Measurements from ENCODE around the gene CDH8. TPM values are rescaled to one million over a fixed set of nuclear protein-coding genes. Genes with fewer than 3 reads are reported as not detected.

Gene CDH8
- total RNA-seq, 1 donor from 2014 or later = 8.0 TPM

GRCh38 chr16:62058412-62058811 is 22.2 kb upstream of the CDH8 start:
- Mint-ChIP-seq H3K9me3 (no peaks in the 10 kb centered on the region), H3K27ac (no peak overlapping the region), H3K4me3 (no peak overlapping the region), H3K36me3 (no peaks in the 10 kb centered on the region), H3K27me3 (peaks cover 29% of the 10 kb centered on the region), H3K4me1 (ENCODE audit: unreplicated experiment) (no peaks in the 10 kb centered on the region)
- no peak for DNase-seq (ENCODE audit: extremely low spot score, unreplicated experiment)
- TF ChIP-seq CTCF (conservative IDR thresholded peaks at IDR 0.05) = no peak

DNA sequence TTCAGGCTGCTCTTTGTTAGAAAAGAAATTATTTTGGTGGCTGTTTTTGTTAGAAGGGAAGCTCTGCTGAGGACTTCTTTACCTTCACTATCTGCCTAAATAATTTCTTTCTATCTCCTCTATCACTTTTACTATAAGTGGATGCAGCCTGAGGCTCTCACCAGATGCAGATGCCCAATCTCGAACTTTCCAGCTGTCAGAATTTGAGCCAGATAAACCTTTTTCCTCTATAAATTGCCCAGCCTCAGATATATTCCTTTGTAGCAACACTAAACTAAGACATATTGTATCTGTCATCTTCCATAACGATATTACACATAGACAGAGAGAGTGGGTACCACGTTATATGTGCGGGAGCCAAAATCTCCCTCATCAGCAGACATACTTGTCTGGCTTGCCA is 15.7 kb upstream of the CDH8 start:
- peaks cover 24% of the 10 kb centered on the region for H3K27me3 Mint-ChIP-seq
- TF ChIP-seq CTCF (conservative IDR thresholded peaks at IDR 0.05) = no peak

GRCh38 chr16:62050793-62051192 is 14.6 kb upstream of the CDH8 start:
- no peaks in the 10 kb centered on the region for H3K9me3 Mint-ChIP-seq
- peaks cover 21% of the 10 kb centered on the region for H3K27me3 Mint-ChIP-seq
- no peak for DNase-seq (ENCODE audit: extremely low spot score, unreplicated experiment)
- no peak overlapping the region for H3K4me3 Mint-ChIP-seq
- no peak overlapping the region for H3K27ac Mint-ChIP-seq
- no peak for TF ChIP-seq CTCF (conservative IDR thresholded peaks at IDR 0.05)
- H3K4me1 Mint-ChIP-seq (ENCODE audit: unreplicated experiment) = peaks cover 6% of the 10 kb centered on the region
- H3K36me3 Mint-ChIP-seq = no peaks in the 10 kb centered on the region

More for the DNA sequence above, 15.7 kb upstream of the CDH8 start:
- Mint-ChIP-seq H3K36me3 (no peaks in the 10 kb centered on the region), H3K27ac (no peak overlapping the region), H3K9me3 (no peaks in the 10 kb centered on the region), H3K4me1 (ENCODE audit: unreplicated experiment) (peaks cover 6% of the 10 kb centered on the region), H3K4me3 (no peak overlapping the region)
- DNase-seq (ENCODE audit: extremely low spot score, unreplicated experiment) = no peak

GRCh38 chr16:62046801-62047200 is 10.6 kb upstream of the CDH8 start:
- Mint-ChIP-seq H3K4me3 (no peak overlapping the region), H3K4me1 (ENCODE audit: unreplicated experiment) (peaks cover 6% of the 10 kb centered on the region), H3K27me3 (peaks cover 20% of the 10 kb centered on the region), H3K9me3 (no peaks in the 10 kb centered on the region), H3K36me3 (no peaks in the 10 kb centered on the region), H3K27ac (no peak overlapping the region)
- DNase-seq (ENCODE audit: extremely low spot score, unreplicated experiment) = no peak
- no peak for TF ChIP-seq CTCF (conservative IDR thresholded peaks at IDR 0.05)

DNA sequence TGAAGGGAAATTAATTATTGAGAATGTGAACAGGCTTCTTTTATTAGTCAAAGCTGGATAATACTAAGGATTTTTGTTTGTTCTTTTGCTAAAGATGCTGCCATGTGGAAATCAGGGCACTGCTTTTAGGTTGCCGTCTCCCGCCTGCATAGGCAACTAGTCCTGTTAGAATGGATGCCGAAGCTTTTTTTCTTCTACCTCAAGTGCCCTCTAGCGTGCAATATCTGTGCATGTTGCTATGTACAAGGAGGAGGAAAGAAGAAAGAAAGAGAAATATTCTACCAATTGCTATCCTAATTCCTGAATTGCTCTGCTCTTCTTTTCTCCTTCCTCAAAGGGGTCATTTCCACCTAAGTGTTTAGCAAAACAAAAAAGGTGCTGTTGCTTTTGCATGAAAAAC is 5.2 kb upstream of the CDH8 start:
- Mint-ChIP-seq H3K4me1 (ENCODE audit: unreplicated experiment) (peaks cover 5% of the 10 kb centered on the region), H3K36me3 (no peaks in the 10 kb centered on the region), H3K27ac (no peak overlapping the region), H3K9me3 (no peaks in the 10 kb centered on the region), H3K27me3 (peaks cover 59% of the 10 kb centered on the region), H3K4me3 (no peak overlapping the region)
- peak; percentile 77 for TF ChIP-seq CTCF (conservative IDR thresholded peaks at IDR 0.05)
- no peak for DNase-seq (ENCODE audit: extremely low spot score, unreplicated experiment)

DNA sequence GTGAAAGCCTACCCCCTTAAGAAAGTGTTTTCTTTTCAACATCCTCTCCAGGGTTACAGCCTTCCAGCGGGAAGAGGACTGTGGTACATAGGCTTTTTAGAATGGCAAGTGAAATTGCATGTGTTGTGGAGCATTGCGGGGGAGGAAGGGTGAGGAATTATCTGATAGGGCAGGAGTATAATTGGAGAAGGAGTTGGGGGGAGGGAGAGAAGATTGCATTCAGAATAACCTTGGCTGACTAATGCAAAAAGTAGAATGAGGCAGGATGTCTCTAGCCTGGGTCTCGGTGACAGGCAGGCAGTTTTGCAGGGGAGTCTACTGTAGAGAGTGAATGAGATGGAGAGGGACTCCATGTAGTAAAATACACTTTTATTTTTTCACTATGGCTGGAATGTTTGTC is 2.4 kb upstream of the CDH8 start:
- Mint-ChIP-seq H3K4me1 (ENCODE audit: unreplicated experiment) (peaks cover 15% of the 10 kb centered on the region), H3K36me3 (no peaks in the 10 kb centered on the region), H3K27ac (no peak overlapping the region), H3K4me3 (no peak overlapping the region), H3K27me3 (peaks cover 74% of the 10 kb centered on the region), H3K9me3 (no peaks in the 10 kb centered on the region)
- no peak for TF ChIP-seq CTCF (conservative IDR thresholded peaks at IDR 0.05)
- no peak for DNase-seq (ENCODE audit: extremely low spot score, unreplicated experiment)
